Left colon (tissue), 2 donors: ENCODE results near the gene ATP8A2. TPM values are rescaled to one million over a fixed set of nuclear protein-coding genes. Genes with fewer than 3 reads are reported as not detected.
"Not testable (repeated sequence)": the region's sequence is repeated elsewhere in the genome, so short reads cannot be mapped to it uniquely, and the experiment has no call there.

Experiments used
- ATAC-seq: fragments of 200-7000 bp; cut with Tn5 transposase; one replicate; pipeline ENCODE4 v1.9.1; 2020; ENCODE audit warnings: mild to moderate bottlenecking, moderate library complexity
- DNase-seq, 2 donors: peaks; one replicate each; pipeline ENCODE4 v3.0.0-alpha.2; 2020
- intact Hi-C, 2 donors: fragments of 100-400 bp; cut with DNase I in 1 of 2; cut with micrococcal nuclease in 1 of 2; formaldehyde crosslinking; loops; one replicate each; pipeline versions ENCODE4 v1.11.2 to v1.14.0; 2022; cut with DNase I, micrococcal nuclease
- total RNA-seq, 2 donors: library from RNA; stranded (reverse); fragmentation: NEBNext Ultra II Directional; extraction: Animal tissue kit (Norgen Biotek cat#: 25700); gene quantifications; one replicate each; pipeline ENCODE4 v1.2.1, GENCODE V29; 2021
- donor health status: DM: no; HTN: no; CAD: no.
- donor health status: DM: yes; HTN: yes; CAD: no.

ATP8A2 gene
- total RNA-seq, 2 donors from 2014 or later, result 0.42 to 0.49 TPM

DNA sequence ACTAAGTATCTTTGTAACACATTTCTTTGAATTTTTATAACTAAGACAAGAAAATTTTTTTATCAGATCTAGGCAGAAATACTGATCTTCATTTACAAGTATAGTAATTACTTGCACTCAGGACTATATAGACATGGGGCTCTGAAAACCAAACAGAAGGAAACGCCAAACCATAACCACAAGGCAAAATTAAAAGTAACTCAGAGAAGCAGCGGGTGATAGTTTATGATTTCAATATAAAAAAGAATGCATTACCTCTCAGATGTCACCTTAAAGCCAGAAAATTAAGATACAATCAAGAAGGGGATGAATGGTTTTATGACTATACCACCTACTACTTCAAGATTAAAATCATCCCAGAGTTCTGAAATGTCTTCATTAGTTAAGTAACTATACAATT lies 673.4 kb downstream of the ATP8A2 start:
- no peak for ATAC-seq
- intact Hi-C loops, result no loop called here

DNA sequence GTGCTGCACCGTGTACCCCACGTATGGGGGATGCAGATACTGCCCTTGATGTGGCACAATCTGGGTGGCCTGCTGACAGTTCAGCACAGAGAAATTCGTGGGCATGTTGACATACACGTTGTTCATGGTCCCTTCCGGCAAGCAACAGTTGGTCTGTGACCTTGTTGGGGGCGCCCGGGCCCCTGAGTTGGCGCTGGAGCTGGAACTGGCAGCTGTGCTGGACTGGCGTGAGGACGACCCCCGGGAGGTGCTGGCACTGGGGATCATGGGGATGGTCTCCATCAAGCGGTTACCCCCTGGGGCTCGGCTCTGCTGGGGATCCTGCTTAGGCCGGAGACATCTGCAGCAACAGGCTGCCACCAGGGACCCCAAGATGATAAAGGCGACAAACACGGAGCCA lies 674.9 kb downstream of the ATP8A2 start:
- no peak for ATAC-seq
- intact Hi-C loops, result no loop called here

More for the DNA sequence above, 673.4 kb downstream of the ATP8A2 start:
- DNase-seq, result no peak

DNA sequence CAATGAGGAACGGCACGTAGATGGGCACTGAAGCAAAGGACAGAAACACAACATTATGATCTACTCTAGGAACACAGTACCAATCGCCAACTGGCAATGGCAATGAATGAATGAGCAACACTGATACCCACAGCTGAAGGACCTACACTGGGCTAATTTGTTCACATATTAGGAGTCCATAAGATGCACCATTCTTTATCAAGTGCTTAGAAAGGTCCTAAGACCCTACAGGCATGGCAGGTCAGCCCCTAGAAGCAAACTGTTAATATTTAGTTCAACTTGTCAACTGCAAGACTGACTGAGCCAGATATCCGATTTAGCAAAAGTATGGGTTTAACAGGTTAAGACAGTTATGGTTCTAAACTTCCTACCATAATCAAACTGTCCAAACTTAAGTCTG lies 675.3 kb downstream of the ATP8A2 start:
- no peak for DNase-seq

More for the DNA sequence above, 674.9 kb downstream of the ATP8A2 start:
- no peak for DNase-seq

DNA sequence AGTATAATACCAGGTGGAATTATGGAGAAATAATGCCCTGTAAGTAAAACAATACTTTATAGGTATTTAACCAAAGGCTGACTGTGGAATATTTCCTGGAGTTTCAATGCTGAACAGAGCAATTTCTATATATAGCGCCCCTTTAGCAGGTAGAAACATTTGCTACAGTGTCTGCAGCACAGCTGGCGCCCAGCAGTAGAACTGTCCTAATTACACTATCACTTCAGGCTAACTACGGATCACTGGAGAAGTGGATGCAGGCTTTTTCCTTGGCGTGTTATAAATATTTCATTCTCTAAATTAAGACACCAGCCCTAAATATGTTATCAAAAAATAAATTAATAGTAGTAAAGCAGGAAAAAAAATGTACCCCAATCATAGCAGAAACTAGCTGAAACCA lies 677.0 kb downstream of the ATP8A2 start:
- intact Hi-C loops, result no loop called here
- ATAC-seq, result no peak
- no peak for DNase-seq

More for the DNA sequence above, 675.3 kb downstream of the ATP8A2 start:
- ATAC-seq, result no peak
- intact Hi-C loops, result no loop called here

DNA sequence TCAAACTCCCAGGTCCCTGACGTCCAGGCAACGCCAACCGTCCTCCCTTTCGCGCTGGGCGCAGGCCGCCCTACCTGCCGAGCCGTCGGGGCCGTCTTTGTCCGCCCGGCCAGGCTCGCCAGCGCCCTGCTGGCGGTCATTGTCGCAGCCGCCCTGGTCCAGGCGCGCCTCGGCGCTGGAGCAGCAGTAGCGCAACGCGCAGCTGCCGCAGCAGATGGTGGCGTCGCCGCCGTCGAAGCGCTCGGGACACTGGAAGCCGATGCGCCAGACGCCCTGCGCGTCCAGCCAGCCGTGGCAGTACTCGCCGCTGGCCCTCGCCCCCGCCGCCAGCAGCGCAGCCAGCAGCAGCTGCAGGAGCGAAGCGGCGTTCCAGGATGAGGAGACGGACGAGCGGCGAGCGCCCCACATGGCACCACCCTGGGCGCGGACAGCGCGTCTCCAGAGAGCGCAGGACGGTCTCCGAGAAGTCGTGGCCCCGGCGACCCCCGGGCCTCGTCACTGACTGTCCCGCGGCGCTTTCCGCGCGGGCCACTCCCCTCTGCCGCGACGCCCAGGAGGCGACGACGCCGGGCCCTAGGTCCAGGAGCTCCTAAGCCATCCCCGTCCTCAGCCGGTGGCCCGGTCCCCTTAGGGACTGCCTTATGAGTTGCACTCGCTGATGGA lies 678.9 kb downstream of the ATP8A2 start:
- peak in 1 of 2 donors; percentile 8 for DNase-seq
- no peak for ATAC-seq
- intact Hi-C loops, result no loop called here

DNA sequence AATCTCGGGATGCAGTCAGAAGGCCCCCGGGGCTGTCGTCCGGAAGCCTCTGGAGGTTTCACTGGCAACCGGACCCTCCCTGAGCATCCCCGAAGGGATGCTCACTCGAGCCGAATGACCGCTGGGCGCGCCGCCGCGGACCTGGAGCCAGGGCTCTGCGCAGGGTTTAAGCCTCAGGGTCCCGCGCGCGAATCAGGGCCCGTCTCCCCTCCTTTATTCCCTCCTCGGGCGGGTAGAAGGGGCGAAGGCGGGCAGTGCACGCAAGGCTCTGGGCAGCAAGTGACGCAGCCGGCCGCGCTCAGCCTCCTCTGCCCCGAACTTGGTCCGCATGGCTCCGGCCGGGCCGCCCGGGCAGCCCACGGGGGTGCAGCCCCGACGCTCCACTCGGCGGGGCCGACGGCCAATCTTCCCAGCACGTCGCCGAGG lies 679.5 kb downstream of the ATP8A2 start:
- DNase-seq (no peak), ATAC-seq (no peak)
- intact Hi-C loops, result no loop called here

DNA sequence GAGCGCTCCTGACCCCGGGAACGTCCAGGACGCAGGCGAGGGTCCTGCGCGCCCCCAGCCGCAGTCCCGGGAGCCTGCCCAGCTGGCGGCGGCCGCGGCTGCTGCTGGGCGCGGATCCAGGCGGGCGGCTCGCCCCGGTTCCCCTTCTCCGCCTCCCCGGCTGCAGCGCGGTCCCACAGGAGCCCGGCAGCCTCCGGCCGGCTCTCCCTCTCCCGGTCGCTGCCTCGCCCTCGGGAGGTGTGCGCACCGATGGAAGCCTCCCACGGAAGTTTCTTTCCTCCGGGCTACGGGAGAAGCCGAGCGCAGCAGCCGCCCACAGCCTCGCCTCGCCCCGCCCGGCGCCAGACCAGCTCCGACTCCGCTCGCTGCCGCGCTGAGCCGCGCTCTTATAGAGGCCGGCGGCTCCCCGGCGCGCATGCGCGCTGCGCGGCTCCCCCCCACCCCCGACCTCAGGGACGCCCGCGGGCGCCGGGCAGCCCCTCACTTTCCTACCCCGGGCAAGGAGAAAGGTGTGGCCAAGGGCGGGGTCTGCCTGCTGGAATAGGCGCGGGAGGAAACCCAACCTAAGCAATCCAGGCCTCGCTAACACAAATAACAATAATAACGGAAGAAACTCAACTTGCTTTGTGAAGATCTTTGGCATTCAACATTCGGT lies 680.0 kb downstream of the ATP8A2 start, which contains the start of gene SHISA2:
Gene SHISA2, minus strand, starts transcription at position 360 of the 655 bp plus-strand sequence. CDS start 1,041 bp downstream, outside the sequence.
- peak; percentile 73 for ATAC-seq
- DNase-seq, result peak in 1 of 2 donors; percentile 22
- intact Hi-C loops, result no loop called here

DNA sequence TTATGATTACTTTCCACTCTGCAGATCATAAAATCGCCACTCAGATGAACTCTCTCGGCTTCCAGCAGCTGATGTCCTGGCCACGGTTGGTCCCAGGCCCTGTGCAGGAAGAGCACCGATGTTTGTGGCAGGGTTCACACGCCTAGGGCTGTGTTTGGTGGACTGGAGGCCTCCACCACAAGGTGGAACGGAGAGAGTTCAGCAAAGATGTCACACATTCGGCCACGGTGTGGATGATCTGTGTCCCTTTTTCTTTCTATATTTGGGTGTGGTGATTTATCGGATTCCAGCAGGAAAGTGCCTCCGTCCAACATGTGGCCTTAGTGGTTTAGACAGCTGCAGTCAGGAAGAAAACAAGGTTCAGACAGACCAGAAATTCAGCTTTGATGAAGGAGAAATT lies 680.6 kb downstream of the ATP8A2 start:
- DNase-seq (no peak), ATAC-seq (no peak)
- intact Hi-C loops, result no loop called here

DNA sequence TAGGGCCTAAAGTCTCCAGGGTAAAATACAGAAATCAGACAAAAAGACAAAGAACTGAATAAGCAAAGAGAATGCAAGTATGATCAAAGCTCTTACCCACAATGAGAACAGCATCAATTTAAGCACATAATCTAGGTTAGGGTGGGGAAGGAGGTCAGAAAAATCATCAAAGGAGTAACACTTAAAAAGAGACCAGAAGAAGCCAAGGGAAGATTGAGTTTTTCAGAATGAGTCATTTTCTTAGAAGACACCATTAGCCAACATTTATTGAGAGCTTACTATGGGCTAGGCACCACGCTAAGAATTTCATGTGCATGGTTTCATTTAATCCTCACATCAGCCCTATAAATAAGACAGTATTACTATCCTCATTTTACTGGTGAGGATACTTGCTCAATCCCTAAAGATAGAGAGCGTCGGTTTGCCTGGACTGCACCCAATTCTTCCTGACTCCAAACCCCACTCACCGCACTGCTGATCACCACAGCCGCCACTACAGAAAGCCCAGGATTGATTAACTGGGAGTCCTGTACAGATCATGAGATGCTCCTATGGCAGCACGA lies 681.7 kb downstream of the ATP8A2 start:
- ATAC-seq (no peak), DNase-seq (no peak)
- intact Hi-C loops, result no loop called here

DNA sequence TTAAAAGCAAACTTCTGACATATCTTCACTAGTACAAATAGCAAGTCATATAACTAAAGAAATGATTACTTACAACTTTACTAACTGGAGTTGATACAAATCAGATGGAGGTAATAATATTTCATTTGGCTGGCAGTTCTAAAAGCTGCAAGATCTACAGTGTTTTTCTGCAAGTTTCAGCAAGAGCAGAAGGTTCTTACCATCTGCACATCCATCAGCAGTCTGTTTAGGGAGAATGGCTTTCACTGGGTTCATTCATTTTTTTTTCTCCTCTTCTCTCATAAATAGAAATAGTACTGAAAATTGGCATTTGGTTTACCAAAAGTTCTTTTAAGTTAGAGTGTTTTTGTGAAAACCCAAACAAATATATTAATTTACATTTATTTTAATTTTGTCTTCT lies 683.1 kb downstream of the ATP8A2 start:
- ATAC-seq (no peak), DNase-seq (no peak)
- intact Hi-C loops, result no loop called here

DNA sequence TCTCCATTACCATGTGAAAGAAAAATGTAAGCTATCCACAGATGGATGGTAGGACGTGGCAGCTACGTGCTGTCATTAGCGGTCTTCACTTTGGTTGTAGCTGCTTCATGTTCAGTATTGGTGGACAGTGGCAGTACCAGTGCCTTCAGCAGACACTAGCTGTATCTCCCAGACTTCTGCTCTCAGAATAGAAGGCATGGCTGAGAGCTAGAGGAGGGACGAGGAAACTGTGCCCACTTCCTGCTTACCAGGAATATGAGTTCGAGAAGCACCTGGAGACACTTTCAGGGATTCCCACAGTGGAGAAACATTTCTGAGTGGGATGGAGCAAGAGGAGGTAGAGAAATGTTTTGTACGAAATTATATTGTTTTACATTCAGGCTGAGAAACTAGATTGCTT lies 686.9 kb downstream of the ATP8A2 start:
- ATAC-seq (no peak), DNase-seq (no peak)
- intact Hi-C loops, result no loop called here

DNA sequence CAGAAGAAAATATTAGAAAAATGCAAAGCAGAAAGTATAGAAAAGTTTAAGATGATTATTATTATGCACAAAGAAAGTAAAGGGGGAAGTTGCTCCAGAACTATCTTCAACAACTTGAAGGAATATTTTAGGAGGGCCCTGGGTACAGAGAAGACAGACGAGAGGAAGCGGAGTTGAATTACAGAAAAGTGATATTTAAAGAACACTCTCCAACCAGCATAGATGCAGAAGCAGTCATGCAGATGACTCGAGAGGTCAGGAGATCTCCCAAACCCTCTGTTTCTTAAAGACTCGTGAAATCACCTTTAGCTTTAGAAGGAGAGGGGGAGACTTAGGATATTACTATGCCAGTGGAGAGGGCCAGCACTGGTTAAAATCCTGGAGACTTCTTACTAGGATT lies 688.6 kb downstream of the ATP8A2 start:
- ATAC-seq (no peak), DNase-seq (no peak)

DNA sequence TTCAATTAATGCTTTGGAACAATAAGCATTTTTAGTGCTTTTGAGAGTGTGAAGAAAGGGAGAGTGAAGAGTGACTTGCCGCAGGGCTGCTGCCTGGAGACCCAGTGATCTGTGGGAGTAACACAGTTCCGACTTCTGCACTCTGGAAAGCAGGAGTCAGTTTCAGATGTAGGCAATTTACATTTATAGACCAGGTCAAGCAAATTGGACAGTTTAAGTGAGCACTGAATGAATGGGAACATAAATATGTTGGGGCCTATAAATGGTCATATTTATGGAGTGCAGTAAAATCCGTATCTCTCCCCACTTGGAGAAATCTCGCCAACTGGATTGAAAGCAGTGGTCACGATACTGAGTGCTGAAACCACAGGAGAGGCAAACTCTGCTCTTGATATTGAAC lies 689.5 kb downstream of the ATP8A2 start:
- DNase-seq, result no peak
- no peak for ATAC-seq
- intact Hi-C loops, result loop anchor here (5.0 to 10.0 kb wide), 2 partner anchors 484 to 486 kb away; no protein-coding TSS in a partner anchor

More for the DNA sequence above, 688.6 kb downstream of the ATP8A2 start:
- intact Hi-C loops, result loop anchor here (5.0 to 10.0 kb wide), 2 partner anchors 483 to 486 kb away; no protein-coding TSS in a partner anchor

DNA sequence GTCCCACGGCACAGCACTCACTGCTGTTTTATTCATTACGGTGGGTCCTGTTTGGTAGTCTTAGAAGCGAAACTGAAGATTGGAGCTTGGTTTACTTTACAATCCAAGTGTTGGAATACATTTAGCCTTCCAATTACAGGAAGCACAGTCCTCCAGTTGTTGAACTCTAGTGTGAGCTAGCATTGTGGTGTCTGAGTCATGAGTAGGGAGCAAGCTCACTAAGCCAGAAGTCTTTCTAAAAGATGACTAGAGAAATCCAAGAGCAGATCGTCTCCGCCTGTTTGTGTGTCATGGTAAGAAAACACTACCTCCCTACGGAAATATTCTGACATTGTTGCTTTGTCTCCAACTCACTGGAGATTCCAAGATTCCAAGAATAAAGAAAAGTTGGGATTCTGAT lies 690.2 kb downstream of the ATP8A2 start:
- DNase-seq (no peak), ATAC-seq (no peak)
- intact Hi-C loops, result loop anchor here (5.0 to 10.0 kb wide), 2 partner anchors 485 to 487 kb away; no protein-coding TSS in a partner anchor

DNA sequence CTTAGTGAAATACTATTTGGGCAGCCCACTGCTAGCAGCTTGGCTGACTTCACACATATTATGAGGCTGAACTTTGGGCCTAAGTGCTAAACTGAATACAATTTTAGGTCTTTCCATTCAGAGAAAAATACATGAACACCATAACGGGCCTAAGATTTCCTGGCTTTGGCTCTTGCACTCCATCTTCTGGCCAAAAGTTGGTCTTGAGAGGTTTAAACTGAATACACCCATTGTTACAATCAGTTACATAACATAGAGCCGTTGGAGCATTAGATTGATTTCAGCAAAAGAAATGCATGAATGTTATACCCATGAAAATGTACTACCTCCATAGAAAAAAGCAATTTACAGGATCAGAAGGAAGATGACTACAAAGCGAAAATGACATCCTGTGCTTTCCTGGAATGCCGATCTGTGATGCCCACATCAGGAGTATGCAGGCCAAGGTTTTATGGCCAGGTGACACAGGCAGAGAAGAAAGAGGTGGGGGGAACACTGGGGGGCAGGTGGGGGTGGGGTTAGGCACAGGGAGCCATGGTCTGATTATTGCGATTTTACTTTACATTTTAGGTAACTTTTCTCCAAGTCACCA lies 691.2 kb downstream of the ATP8A2 start:
- peak; percentile 71 for ATAC-seq
- DNase-seq, result no peak
- intact Hi-C loops, result loop anchor here (5.0 to 10.0 kb wide), 2 partner anchors 486 to 488 kb away; no protein-coding TSS in a partner anchor

DNA sequence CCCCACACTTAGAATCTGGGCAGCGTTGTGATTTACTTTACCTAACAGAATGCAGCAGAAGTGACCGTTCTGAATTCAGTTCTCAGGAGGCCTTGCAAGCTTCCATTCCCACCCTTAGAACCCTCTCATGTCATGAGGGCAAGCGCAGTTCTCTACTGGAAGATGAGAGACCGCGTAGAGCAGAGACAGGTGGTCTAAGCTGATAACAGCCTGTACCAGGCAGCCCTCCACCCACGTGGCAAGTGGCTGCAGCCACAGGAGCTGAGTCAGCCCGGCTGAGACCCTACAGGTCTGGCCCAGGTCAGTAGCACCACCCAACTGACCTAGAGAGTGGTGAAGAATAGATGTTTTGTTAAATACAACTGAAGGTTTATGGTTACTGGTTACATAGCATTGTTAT lies 694.7 kb downstream of the ATP8A2 start:
- ATAC-seq, result not testable (repeated sequence)
- intact Hi-C loops, result loop anchor here in 1 of 2 donors (10.0 kb wide), 1 partner anchor 492 kb away; no protein-coding TSS in a partner anchor

DNA sequence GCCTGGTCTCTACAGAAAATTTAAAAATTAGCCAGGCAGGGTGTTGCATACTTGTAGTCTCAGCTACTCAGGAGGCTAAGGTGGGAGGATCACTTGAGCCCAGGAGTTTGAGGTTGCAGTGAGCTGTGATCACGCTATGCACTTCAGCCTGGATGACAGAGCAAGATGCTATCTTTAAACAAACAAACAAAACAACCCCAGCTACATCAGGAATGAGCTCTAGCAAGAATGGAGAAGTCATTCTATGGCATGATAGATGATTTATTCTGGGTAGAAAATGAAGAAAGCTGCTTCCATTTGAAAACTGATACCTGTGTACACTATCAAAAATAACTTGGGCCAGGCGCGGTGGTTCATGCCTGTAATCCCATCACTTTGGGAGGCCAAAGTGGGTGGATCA lies 695.8 kb downstream of the ATP8A2 start:
- DNase-seq (no peak), ATAC-seq (no peak)
- intact Hi-C loops, result loop anchor here in 1 of 2 donors (10.0 kb wide), 1 partner anchor 493 kb away; no protein-coding TSS in a partner anchor

More for the DNA sequence above, 694.7 kb downstream of the ATP8A2 start:
- DNase-seq, result not testable (repeated sequence)

DNA sequence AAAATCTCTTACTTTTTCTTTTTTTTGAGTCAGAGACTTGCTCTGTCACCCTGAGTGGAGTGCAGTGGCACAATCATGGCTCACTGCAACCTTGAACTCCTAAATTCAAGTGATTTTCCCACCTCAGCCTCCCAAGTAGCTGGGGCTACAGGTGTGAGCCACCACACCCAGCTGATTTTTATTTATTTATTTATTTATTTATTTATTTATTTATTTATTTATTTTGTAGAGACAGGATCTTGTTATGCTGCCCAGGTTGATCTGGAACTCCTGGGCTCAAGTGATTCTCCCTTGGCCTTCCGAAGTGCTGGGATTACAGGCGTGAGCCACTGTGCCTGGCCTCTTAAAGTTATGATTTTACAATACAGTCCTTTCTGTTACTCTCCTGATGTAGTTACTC lies 696.6 kb downstream of the ATP8A2 start:
- not testable (repeated sequence) for DNase-seq, ATAC-seq
- intact Hi-C loops, result loop anchor here in 1 of 2 donors (10.0 kb wide), 1 partner anchor 494 kb away; no protein-coding TSS in a partner anchor

DNA sequence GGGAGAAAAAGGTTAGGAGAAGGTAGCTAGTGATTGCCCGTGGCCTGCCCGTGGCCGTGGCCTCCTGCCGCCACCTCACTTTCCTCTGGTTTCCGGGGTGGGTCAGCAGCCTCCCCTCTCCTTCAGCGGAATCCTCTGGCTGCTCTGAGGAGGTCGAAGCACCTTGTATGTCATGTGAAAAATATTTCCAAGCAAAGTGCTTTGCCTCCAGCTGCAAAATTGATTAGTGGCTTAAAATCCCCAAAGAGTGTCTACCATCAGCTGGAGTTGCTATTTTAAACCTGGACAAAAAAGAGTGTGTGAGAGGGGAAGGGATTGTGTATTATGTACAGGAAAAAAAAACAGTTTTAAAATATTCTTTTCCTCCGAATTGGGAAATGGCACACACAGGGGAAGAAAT lies 697.9 kb downstream of the ATP8A2 start:
- intact Hi-C loops, result loop anchor here in 1 of 2 donors (10.0 kb wide), 1 partner anchor 495 kb away; no protein-coding TSS in a partner anchor
- ATAC-seq, result not testable (repeated sequence)

More for the DNA sequence above, 697.9 kb downstream of the ATP8A2 start:
- DNase-seq, result not testable (repeated sequence)
